GM18505 (cell line): ENCODE data around the gene CUL5.
"Not testable (repeated sequence)": the region's sequence is repeated elsewhere in the genome, so short reads cannot be mapped to it uniquely, and the experiment has no call there.

ENCODE experiments used
- ATAC-seq: cut with Tn5 transposase; IDR thresholded peaks from one replicate; pipeline ENCODE4 v1.9.1; 2021; ENCODE audit not compliant: unreplicated experiment
- POLR2A ChIP-seq: IDR thresholded peaks from 4 replicates; pipeline ENCODE4 v1.6.1; 2011; ENCODE audit warnings: borderline replicate concordance; ENCODE audit not compliant: insufficient read depth, insufficient read length; ENCODE audit errors: extremely low read depth

The CUL5 gene

DNA sequence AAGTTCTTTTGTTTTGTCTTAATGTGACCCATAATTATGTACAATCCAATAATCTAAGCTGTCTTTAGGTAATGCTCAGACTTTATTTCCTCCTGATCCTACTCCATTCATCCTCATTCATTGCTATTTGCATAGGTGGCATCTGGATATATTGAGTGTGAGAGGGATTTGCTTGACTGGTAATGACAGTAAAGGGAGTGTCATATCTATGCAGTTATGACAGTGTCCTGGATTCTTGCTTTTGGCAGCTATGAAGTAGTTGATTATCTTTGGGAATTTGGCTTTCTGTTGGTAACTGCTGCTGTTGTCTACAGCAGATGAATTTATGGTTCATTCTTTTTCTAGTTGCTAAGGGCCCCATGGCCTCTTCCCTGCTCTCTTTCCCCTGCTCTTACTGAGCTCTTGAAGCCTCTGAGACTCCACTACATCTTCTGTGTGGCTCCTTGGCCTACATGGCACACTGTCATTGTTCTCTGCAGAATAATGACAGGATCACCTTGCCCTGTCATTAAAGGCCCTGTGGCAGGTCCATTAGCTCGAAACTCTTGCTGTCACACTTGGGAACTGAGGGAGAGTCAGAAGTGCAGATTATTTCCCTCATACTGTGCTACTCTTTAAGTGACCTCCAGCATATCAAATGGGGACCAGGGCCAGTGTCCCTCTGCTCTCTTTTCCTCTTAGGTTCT lies 92.5 kb downstream of the CUL5 start:
- ATAC-seq = no peak
- TF ChIP-seq POLR2A = no peak

DNA sequence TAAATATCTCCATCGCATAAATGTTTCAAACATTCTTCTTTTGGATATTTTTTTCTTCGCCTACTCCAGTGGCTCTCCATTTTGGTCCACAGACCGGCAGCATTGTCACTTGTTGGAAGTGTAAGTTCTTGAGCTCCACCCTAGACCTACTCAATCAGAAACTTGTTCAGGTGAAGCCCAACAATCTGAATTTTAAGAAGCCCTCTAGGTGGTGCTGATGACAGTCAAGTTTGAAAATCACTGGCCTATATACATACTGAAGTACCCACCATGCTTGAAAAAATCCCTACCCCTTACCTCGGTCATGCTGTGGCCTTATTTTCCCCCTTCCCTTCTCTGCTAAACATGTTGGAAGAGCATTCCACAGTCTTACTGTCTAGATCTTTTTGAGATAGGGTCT lies 102.4 kb downstream of the CUL5 start:
- no peak for ATAC-seq
- TF ChIP-seq POLR2A = no peak

DNA sequence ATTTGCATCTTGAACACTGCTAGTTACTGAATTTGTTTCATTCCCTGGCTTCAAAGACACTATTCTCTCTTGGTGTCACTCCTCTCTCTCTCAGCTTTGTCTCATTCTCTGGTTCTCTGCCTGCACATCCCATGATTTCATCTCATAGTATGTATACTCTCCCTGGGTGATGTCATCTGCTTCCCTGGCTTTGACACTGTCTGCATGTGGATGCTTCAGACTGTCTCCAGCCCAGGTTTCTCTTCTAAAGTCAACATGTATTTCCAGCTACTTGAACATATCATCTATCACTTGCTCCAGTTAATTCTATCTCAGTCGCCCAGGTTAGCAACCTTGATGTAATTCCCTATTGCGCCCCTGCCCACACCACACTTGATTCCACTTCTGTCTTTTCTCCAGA lies 103.4 kb downstream of the CUL5 start:
- ATAC-seq = no peak
- no peak for TF ChIP-seq POLR2A

DNA sequence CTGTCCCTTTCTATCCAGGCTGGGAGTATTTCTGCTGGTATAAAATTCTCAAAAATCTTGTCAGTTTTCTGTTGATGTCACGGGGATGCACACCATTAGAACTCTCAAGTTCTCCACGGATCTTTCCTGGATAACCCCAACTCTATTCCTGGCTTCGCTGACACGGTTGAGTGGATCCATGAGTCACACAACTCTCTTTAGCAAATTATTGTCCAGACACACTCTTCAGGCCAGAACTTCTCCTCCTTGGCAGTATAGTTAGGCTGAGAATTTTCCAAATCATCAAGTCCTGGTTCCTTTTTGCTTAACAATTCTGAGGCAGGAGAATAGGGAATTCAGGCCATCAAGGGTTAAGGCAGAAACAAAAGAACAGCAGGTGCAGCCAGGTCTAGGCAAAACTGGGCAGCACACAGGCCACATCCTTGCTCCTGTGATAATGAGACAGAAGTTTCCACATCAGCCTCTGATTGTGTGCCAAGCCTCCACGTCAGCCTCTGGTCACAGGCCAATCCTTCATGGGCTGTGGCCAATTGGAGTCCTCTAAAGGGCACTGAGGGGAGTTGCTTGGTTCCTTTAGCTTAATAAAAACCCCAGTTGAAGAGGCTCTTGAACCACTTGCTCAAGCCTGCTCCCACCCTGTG lies 106.9 kb downstream of the CUL5 start:
- no peak for TF ChIP-seq POLR2A
- no peak for ATAC-seq

DNA sequence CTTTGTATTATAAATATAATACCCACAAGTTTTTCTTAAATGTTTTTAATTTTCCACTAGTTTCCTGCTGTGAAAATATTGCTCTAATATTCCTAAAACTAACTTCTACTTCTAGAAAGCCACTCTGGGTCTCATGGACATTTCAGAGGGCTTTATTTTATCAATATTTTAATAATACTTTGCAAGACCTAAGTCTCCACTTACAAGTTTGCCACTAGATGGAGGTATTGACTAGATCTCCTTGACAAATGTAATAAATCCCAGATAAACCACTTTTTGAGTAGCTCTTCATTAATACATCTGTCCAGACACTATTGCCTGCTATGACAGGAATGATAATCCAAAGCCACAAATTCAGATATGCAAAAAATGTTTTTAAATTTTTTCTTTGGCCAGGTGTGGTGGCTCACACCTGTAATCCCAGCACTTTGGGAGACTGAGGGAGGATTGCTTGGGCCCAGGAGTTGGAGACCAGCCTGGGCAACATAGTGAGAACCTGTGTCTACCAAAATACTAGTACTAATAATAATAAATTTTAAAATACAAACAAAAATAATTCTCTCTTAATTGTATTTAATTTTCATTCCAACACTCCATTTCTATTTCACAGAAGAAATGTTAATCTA lies 109.2 kb downstream of the CUL5 start:
- no peak for ATAC-seq
- TF ChIP-seq POLR2A = no peak

DNA sequence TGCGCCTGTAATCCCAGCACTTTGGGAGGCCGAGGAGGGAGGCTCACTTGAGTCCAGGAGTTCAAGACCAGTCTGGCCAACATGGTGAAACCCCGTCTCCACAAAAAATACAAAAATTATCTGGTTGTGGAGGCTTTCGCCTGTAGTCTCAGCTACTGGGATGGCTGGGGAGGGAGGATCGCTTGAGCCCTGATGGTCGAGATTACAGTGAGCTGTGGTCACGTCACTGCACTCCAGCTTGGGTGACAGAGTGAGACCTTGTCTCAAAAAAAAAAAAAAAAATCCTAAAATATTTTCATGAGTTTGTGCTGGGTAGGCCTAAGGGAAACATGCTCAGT lies 112.2 kb downstream of the CUL5 start:
- ATAC-seq = peak; percentile 3

DNA sequence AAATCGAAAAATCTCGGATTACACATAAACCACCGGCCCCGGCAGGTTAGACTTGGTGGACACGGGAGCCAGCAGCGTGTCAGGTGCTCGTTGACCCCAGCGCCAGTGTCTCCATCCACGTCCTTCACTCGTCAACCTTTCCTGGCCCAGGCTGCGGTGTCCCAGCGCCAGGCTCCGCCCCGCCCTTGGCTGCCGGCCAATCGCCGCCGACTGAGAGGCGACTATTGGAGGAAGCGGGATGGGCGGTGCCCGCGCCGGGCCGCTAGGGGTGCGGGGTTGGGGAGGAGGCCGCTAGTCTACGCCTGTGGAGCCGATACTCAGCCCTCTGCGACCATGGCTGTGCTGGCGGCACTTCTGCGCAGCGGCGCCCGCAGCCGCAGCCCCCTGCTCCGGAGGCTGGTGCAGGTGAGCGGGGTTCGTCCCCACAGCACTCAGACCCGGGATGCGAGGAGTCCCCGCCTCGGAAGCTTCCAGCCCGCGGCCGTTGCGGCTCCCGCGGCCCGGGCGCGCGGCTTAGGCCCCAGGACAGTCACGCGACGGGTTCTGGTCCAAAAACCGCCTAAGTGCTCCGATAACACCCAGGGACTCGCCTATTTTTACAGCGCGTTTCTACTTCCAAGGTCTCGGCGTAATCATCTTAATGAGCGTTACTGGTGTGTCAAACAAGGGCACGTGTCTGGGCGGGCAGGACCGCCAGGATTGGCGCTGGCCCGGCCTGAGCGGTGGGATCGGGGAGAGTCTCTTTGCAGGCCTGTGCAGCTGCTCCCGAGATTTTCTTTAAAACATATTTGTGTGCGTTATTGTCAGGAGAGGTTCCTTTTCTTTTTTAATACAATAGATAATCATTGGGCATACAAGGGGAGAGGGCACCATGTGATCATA lies 112.8 kb downstream of the CUL5 start, which contains the start of gene ACAT1:
Gene ACAT1, plus strand, starts transcription at position 294 of the 882 bp plus-strand sequence. Its CDS starts 40 bp downstream, at position 334.
- ATAC-seq = peak; percentile 98
- peak; percentile 88 for TF ChIP-seq POLR2A

DNA sequence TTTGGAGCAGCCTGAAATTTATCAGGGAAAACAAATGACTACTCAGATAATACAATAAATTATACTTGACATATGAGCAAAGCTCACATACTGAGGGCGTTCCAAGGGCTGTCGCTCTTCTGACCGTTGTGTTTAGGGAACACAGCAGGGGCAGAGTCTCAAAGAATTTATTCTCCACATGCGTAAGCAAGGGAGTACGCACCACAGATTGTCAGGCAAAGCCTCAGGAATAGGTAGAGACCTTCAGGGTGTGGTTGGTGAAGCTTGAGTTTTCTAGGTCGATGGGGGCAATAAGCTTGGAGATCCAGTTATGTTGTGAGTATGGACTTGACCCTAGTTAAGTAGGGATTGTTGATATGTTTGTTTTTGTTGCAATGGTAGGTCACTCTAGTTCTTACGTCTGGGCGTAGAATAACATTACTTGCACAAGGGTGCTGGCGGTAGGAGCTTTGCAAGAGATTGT lies 113.5 kb downstream of the CUL5 start:
- no peak for ATAC-seq
- TF ChIP-seq POLR2A = no peak

DNA sequence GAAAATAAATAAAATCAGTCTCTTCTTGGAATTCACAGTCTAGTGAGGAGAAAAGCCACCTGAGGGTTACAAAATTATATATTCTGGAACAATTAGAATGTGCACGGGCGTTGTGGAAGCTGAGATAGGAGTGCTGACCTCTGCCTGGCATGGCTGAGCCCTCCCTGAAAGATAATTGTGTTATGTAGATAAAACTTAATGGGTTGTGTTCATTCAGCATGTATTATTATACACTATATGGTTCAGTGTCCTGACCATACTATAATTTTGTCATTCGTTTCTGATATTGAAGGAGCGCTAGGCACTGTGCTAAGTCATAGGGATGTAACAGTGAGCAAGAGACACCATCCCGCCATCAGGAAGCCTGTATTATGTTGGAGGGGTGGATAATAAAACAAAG lies 116.4 kb downstream of the CUL5 start:
- ATAC-seq = no peak
- no peak for TF ChIP-seq POLR2A

DNA sequence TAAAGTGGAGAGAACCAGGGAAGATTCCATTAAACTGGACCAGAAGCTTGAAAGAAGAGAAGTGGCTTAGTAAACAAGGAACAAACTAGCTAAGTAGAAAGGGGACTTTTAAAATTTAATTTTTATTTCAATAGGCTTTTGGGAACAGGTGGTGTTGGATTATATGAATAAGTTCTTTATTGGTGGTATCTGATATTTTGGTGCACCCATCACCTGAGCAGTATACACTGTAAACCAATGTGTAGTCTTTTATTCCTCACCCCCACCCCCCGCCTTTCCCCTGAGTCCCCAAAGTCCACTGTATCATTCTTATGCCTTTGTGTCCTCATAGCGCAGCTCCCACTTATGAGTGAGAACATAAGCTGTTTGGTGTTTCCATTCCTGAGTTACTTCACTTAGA lies 120.1 kb downstream of the CUL5 start:
- TF ChIP-seq POLR2A = no peak
- no peak for ATAC-seq

DNA sequence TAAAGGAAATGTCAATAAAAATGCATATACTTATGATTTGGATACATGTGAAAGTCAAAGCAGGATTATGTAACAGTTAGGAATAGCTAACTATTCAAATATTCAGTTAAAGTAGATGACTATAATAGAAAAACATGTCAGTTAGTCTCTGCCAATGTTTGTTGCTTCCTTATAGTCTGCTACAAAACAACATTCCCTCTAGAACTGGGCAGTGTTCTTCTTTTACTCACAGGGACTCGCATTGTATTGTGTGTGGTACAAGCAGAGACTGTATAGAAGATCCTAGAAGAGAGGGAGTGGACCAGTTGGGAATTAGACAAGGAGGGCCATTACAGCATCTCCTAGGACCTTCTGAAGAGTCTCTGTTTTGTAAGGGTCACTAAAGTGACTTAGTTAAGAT lies 123.3 kb downstream of the CUL5 start:
- no peak for ATAC-seq
- no peak for TF ChIP-seq POLR2A

DNA sequence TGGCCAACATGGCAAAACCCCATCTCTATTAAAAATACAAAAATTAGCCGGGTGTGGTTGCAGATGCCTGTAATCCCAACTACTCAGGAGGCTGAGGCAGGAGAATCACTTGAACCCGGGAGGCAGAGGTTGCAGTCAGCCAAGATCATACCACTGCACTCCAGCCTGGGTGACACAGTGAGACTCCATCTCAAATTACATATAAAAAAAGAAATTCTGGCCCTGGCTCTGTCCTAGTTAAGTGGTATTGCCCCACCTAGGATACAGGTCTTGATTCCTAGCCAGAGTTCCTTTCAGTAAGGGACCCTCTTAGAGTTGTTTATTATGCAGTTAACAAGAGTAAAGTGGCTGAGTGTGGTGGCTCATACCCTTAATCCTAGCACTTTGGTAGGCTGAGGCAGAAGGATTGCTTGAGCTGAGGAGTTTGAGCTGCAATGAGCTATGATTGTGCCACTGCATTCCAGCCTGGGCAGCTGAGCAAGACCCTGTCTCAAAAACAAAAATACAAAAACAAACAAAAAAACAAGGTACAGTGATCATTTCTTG lies 124.4 kb downstream of the CUL5 start:
- ATAC-seq = not testable (repeated sequence)

DNA sequence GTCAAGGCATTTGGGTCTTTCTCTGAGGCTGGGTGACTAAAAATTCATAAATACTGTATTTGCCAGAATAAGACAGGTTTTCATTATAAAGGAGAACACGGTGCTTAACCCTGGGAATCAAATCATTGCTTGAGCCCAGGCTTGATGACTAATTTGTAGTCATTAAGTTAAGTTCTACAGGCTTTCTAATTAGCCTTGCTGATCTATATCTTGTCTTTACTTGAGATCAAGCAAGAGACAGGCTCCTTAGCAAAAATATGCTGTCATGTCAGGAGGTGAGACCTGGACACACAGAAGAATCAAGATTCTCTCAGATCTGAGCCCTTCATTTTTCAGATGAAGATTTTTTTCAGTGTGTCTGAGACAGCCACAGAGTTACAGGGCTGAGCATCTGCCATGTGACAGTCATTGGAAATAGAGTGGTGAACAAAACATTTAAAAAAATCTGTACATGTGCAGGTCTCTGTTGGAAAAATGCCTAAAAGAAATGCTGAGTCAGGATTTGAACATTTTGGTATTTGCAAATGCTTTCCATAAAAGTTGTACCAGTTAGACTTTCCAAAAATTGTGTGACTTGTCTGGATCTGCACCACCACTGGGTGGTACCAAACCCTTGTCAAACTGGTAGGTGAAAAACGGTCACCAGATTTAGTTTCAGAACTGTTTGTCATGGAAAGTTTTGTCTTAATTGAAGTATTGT lies 127.3 kb downstream of the CUL5 start:
- no peak for ATAC-seq
- no peak for TF ChIP-seq POLR2A
